ENCODE results near the gene CAMSAP1. TPM values are rescaled to one million over a fixed set of nuclear protein-coding genes. Genes with fewer than 3 reads are reported as not detected.

Gene CAMSAP1
- total and polyA plus RNA-seq, 3 donors from 2014 or later = 44.1 to 102 (median 93.7) TPM

- Histone ChIP-seq H3K9me3 (no peaks in the 10 kb centered on the region), H3K4me1 (no peaks in the 10 kb centered on the region), H3K27me3 (no peaks in the 10 kb centered on the region), H3K36me3 (ENCODE audit: low read depth, missing control alignments) (no peaks in the 10 kb centered on the region), H3K4me3 (no peak overlapping the region), H3K27ac (no peak overlapping the region)
- DNase-seq = no peak
- TF ChIP-seq CTCF (IDR thresholded peaks at IDR 0.05) = no peak
- 68 to 71% methylated on average over 10 of the region's 10 CpGs for WGBS, 2 donors
- intact Hi-C loops (cut with DNase I; ENCODE audit: low total_unique reads) = no loop called here
Measured at GRCh38 chr9:135809166-135809565, 98.2 kb downstream of the CAMSAP1 start.

- no peak for DNase-seq
- Histone ChIP-seq H3K9me3 (no peaks in the 10 kb centered on the region), H3K27ac (no peak overlapping the region), H3K4me3 (no peak overlapping the region), H3K36me3 (ENCODE audit: low read depth, missing control alignments) (no peaks in the 10 kb centered on the region), H3K27me3 (no peaks in the 10 kb centered on the region), H3K4me1 (no peaks in the 10 kb centered on the region)
- 91 to 93% methylated on average over 8 to 20 of the region's 22 CpGs for WGBS, 2 donors
- TF ChIP-seq CTCF (IDR thresholded peaks at IDR 0.05) (no peak), POLR2A (IDR thresholded peaks at IDR 0.05) (no peak)
- intact Hi-C loops (cut with DNase I; ENCODE audit: low total_unique reads) = no loop called here
Measured at GRCh38 chr9:135805422-135806022, 101.8 kb downstream of the CAMSAP1 start.

GRCh38 chr9:135804581-135805421 lies 102.5 kb downstream of the CAMSAP1 start:
- DNase-seq = no peak
- intact Hi-C loops (cut with DNase I; ENCODE audit: low total_unique reads) = no loop called here
- no peak overlapping the region for H3K27ac ChIP-seq
- no peaks in the 10 kb centered on the region for H3K36me3 ChIP-seq (ENCODE audit: low read depth, missing control alignments)
- no peak for TF ChIP-seq CTCF (IDR thresholded peaks at IDR 0.05)
- TF ChIP-seq POLR2A (IDR thresholded peaks at IDR 0.05) = no peak
- no peaks in the 10 kb centered on the region for H3K27me3 ChIP-seq
- H3K9me3 ChIP-seq = no peaks in the 10 kb centered on the region
- 80 to 86% methylated on average over 17 to 24 of the region's 24 CpGs for WGBS, 2 donors
- no peak overlapping the region for H3K4me3 ChIP-seq
- H3K4me1 ChIP-seq = no peaks in the 10 kb centered on the region

GRCh38 chr9:135803441-135803840 lies 103.9 kb downstream of the CAMSAP1 start:
- no peak overlapping the region for H3K27ac ChIP-seq
- no peaks in the 10 kb centered on the region for H3K4me1 ChIP-seq
- no peak overlapping the region for H3K4me3 ChIP-seq
- intact Hi-C loops (cut with DNase I; ENCODE audit: low total_unique reads) = no loop called here
- TF ChIP-seq POLR2A (IDR thresholded peaks at IDR 0.05) (no peak), CTCF (IDR thresholded peaks at IDR 0.05) (no peak)
- H3K36me3 ChIP-seq (ENCODE audit: low read depth, missing control alignments) = no peaks in the 10 kb centered on the region
- WGBS, 2 donors = 93% methylated on average over 10 of the region's 10 CpGs
- no peaks in the 10 kb centered on the region for H3K9me3 ChIP-seq
- DNase-seq = no peak
- H3K27me3 ChIP-seq = no peaks in the 10 kb centered on the region
